Measurements from ENCODE around the gene SDK1.

DNA sequence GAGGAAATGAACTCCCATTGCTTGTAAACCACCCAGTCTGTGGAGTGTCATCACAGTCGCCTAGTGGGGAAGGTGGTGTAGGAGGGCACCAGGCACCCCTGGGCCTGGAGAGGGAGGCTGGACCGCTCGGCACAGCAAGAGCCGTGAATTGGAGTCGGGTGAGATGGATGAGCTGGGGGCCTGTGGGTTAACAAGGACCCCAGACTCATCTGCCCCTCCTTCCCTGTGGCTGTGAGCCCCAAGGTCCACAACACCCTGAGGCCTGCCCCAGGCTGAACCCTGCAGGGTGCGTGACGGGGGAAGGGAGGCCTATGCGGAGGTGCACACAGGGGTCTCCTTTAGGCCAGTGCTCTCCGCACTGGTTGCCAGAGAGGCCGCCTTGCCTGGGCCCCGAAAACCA, 799.6 kb downstream of the SDK1 start:
- TF ChIP-seq, protein P1, sequence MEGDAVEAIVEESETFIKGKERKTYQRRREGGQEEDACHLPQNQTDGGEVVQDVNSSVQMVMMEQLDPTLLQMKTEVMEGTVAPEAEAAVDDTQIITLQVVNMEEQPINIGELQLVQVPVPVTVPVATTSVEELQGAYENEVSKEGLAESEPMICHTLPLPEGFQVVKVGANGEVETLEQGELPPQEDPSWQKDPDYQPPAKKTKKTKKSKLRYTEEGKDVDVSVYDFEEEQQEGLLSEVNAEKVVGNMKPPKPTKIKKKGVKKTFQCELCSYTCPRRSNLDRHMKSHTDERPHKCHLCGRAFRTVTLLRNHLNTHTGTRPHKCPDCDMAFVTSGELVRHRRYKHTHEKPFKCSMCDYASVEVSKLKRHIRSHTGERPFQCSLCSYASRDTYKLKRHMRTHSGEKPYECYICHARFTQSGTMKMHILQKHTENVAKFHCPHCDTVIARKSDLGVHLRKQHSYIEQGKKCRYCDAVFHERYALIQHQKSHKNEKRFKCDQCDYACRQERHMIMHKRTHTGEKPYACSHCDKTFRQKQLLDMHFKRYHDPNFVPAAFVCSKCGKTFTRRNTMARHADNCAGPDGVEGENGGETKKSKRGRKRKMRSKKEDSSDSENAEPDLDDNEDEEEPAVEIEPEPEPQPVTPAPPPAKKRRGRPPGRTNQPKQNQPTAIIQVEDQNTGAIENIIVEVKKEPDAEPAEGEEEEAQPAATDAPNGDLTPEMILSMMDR (IDR thresholded peaks at IDR 0.05): no peak
- TF ChIP-seq POLR2A (IDR thresholded peaks at IDR 0.05): no peak
